ENCODE results near the gene ANGPTL2. TPM values are rescaled to one million over a fixed set of nuclear protein-coding genes. Genes with fewer than 3 reads are reported as not detected.

The ANGPTL2 gene
- total and polyA plus RNA-seq, 2 donors, result 37.7 to 94.6 TPM

DNA sequence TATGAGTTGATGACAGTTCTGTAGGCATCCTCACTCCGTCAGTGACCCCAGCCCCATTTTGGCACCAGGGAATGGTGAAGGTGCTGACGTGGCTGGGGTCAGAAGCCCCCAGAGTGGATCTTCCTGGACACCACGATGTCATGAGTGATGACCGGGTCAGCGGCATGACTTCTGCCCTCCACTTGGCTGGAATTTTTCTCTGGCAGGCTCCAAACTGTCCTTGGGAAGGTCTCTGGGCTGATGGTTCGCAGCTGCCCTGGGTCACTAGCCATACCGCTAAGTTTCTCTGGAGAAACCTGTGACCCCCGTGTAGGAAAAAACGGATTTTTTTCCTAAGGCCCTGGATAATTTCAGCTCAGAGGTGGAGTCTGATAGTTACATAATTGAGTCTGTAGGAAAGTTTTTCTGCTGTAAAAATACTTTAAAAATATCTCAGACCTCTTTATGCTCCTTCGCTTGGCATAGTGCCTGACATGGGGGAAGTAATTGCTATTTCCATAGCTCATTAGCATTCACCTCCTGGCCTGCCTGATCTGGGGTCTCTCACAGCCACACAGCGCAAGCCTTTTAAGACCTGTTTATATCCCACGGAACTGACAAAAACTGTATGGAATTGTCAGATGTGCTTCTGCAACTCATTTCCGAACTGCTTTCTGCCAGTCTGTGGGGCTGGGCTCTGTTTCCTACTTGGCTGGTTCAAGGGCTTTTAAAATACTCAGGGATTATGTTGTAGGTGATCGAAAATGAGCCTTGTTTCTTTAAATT is 69.2 kb downstream of the ANGPTL2 start:
- DNase-seq (ENCODE audit: extremely low spot score), result no peak
- no peak overlapping the region for H3K4me3 ChIP-seq (ENCODE audit: low read depth, low read length)
- 31% methylated on average over 14 of the region's 14 CpGs for WGBS
- H3K36me3 ChIP-seq (ENCODE audit: insufficient read depth), result no peaks in the 10 kb centered on the region
- no peak overlapping the region for H3K27ac ChIP-seq (ENCODE audit: low read depth)
- H3K4me1 ChIP-seq (ENCODE audit: insufficient read depth), result peaks cover 2% of the 10 kb centered on the region

- no peaks in the 10 kb centered on the region for H3K36me3 ChIP-seq (ENCODE audit: insufficient read depth)
- peaks cover 2% of the 10 kb centered on the region for H3K4me1 ChIP-seq (ENCODE audit: insufficient read depth)
- WGBS, result 72% methylated on average over 8 of the region's 8 CpGs
- no peak overlapping the region for H3K4me3 ChIP-seq (ENCODE audit: low read depth, low read length)
- no peak overlapping the region for H3K27ac ChIP-seq (ENCODE audit: low read depth)
- no peak for DNase-seq (ENCODE audit: extremely low spot score)
These were observed 70.4 kb downstream of the ANGPTL2 start for GRCh38 chr9:127051881-127052595.

DNA sequence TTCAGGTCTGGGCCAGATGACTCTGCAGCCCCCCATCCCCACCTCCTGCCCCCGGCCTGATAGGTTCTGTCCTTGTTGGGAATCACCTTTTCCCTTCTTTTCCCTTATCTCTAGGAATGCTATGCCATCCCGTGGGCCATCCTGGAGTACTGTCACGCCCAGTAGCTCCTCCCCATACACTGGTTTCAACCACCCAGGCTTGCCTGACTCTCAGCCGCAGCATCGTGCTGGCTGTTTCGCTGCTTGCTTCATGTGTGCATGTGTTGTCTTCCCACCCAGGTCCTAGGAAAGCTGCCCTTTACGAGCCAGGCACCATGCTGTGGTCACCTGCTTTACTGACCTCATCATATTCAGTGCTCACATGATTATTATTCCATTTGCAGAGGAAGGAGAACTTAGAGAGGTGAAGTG is 71.8 kb downstream of the ANGPTL2 start:
- Histone ChIP-seq H3K4me3 (ENCODE audit: low read depth, low read length) (no peak overlapping the region), H3K36me3 (ENCODE audit: insufficient read depth) (no peaks in the 10 kb centered on the region), H3K27ac (ENCODE audit: low read depth) (no peak overlapping the region), H3K4me1 (ENCODE audit: insufficient read depth) (peaks cover 3% of the 10 kb centered on the region)
- whole genome bisulfite sequencing, result 87% methylated on average over 7 of the region's 7 CpGs
- no peak for DNase-seq (ENCODE audit: extremely low spot score)

DNA sequence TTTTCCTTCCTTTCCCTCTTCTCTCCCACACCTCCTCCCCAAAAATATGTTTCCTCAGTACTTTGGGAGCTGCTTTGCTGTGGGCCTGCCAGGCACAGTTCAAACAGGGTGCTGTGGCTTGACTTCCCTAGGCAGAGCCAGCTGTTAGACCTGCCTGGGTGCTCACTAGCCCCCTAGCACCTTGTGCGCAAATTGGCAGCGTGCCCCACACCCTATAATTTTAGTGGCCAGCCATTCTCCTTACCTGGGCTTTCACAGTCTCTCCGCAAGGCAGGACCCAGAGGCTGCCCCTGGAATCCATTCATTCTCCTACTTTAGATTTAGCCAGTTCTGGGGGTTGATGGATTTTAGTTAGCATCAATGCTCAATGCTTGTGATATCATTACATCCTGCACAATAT is 72.3 kb downstream of the ANGPTL2 start:
- H3K4me1 ChIP-seq (ENCODE audit: insufficient read depth), result peaks cover 3% of the 10 kb centered on the region
- no peak overlapping the region for H3K27ac ChIP-seq (ENCODE audit: low read depth)
- whole genome bisulfite sequencing, result 97% methylated on average over 3 of the region's 3 CpGs
- no peaks in the 10 kb centered on the region for H3K36me3 ChIP-seq (ENCODE audit: insufficient read depth)
- DNase-seq (ENCODE audit: extremely low spot score), result no peak
- no peak overlapping the region for H3K4me3 ChIP-seq (ENCODE audit: low read depth, low read length)

GRCh38 chr9:127049581-127049980 is 72.9 kb downstream of the ANGPTL2 start:
- 92% methylated on average over 8 of the region's 8 CpGs for WGBS
- Histone ChIP-seq H3K4me1 (ENCODE audit: insufficient read depth) (peaks cover 3% of the 10 kb centered on the region), H3K27ac (ENCODE audit: low read depth) (no peak overlapping the region), H3K4me3 (ENCODE audit: low read depth, low read length) (no peak overlapping the region), H3K36me3 (ENCODE audit: insufficient read depth) (no peaks in the 10 kb centered on the region)
- DNase-seq (ENCODE audit: extremely low spot score), result no peak

DNA sequence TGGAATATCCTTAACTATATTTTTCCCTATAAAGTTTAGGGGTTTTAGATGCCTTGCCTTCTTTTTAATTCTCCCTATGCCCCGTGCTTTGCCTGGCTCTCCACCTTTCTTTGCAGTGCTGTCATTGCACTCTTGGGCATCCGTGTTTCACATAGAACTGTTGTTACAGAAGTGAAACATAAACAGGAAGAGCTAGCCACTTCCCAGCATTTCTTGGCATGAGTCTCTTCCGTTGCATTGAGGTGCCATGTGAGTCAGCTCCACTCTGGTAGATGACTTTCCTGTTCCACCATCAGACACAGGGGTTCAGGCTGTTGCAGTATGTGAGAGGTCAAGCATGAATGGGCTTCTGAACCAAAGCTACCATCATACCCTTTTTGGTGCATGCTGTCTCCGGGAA is 73.4 kb downstream of the ANGPTL2 start:
- Histone ChIP-seq H3K4me1 (ENCODE audit: insufficient read depth) (peaks cover 3% of the 10 kb centered on the region), H3K36me3 (ENCODE audit: insufficient read depth) (no peaks in the 10 kb centered on the region), H3K4me3 (ENCODE audit: low read depth, low read length) (no peak overlapping the region), H3K27ac (ENCODE audit: low read depth) (no peak overlapping the region)
- 50% methylated on average over 4 of the region's 4 CpGs for WGBS
- no peak for DNase-seq (ENCODE audit: extremely low spot score)

DNA sequence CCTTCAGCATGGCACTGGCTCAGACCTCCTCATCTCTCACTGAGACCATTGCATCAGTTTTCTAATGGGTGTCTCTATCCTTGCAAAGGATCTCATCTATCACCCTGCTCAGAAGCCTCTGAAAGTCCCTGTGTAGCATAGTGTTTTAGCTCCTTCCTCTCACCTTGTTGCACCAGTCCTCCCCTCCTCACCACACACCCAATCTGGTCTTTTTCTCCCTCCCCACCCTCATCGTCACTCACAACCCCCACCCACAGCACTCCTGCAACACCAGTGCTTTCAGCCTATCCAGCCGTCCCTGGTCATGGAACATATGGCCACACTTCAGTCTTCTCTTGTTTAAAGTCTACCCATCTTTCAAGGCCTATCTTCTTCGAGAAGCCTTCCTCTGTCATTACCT is 74.5 kb downstream of the ANGPTL2 start:
- Histone ChIP-seq H3K27ac (ENCODE audit: low read depth) (no peak overlapping the region), H3K36me3 (ENCODE audit: insufficient read depth) (no peaks in the 10 kb centered on the region), H3K4me1 (ENCODE audit: insufficient read depth) (peaks cover 3% of the 10 kb centered on the region), H3K4me3 (ENCODE audit: low read depth, low read length) (no peak overlapping the region)
- 98% methylated on average over 3 of the region's 3 CpGs for WGBS
- DNase-seq (ENCODE audit: extremely low spot score), result no peak

DNA sequence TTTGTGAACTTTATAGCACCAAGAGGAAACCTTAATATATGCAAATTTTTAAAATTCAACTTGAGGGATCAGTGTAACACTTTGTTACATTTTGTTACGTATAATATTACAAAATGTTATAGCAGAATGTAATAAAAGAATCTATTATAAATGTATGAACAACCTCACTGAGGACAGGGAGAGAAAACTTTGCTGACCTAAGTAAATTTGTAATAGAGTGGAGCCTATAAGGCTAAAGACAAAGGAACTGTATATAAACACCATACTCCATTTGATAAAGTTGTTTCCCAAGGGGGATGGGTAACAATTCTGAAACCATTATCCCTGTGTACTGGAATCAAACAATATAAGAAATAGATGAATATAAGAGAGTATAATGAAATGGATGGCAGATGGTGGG is 77.3 kb downstream of the ANGPTL2 start:
- no peak for DNase-seq (ENCODE audit: extremely low spot score)
- 98% methylated on average over 1 of the region's 1 CpG for WGBS
- Histone ChIP-seq H3K4me1 (ENCODE audit: insufficient read depth) (peaks cover 3% of the 10 kb centered on the region), H3K4me3 (ENCODE audit: low read depth, low read length) (no peak overlapping the region), H3K36me3 (ENCODE audit: insufficient read depth) (no peaks in the 10 kb centered on the region), H3K27ac (ENCODE audit: low read depth) (no peak overlapping the region)

DNA sequence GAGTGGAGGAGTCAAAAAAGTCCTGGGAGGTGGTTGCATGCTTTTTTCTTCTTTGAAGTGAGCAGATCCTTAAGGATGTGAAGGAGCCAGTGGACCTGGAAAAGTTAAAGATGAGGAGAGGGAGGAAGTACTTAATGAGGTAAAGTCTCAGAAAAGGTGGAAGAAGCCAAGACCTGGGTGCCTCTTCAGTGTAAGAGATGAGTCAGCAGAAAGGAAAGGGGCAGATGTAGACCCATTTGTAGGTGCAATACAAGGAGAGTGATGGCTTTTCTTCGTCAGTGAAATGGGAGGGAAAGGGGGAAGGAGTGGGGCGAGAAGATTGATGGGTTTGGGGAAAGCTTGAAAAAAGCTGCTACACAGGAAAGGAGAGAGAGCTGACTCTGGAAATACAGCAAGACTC is 82.9 kb downstream of the ANGPTL2 start:
- no peak overlapping the region for H3K27ac ChIP-seq (ENCODE audit: low read depth)
- DNase-seq (ENCODE audit: extremely low spot score), result no peak
- no peak overlapping the region for H3K4me3 ChIP-seq (ENCODE audit: low read depth, low read length)
- 100% methylated on average over 2 of the region's 2 CpGs for WGBS
- H3K4me1 ChIP-seq (ENCODE audit: insufficient read depth), result no peaks in the 10 kb centered on the region
- no peaks in the 10 kb centered on the region for H3K36me3 ChIP-seq (ENCODE audit: insufficient read depth)

- Histone ChIP-seq H3K27ac (ENCODE audit: low read depth) (no peak overlapping the region), H3K4me1 (ENCODE audit: insufficient read depth) (no peaks in the 10 kb centered on the region), H3K4me3 (ENCODE audit: low read depth, low read length) (no peak overlapping the region), H3K36me3 (ENCODE audit: insufficient read depth) (no peaks in the 10 kb centered on the region)
- DNase-seq (ENCODE audit: extremely low spot score), result no peak
- 94% methylated on average over 5 of the region's 5 CpGs for WGBS
These were observed 83.9 kb downstream of the ANGPTL2 start for GRCh38 chr9:127038531-127038930.

Other genes starting within 250 kb of the ANGPTL2 start
- gene RALGPS1, start 207.9 kb downstream of the ANGPTL2 start, total RNA-seq, result 21.8 TPM
- 8.9 TPM for gene RALGPS1, start 207.9 kb downstream of the ANGPTL2 start, polyA plus RNA-seq
- 58.0 TPM for gene GARNL3, start 142.1 kb upstream of the ANGPTL2 start, total RNA-seq
- gene GARNL3, start 142.1 kb upstream of the ANGPTL2 start, polyA plus RNA-seq, result 22.0 TPM